GM12872 (cell line): ENCODE results near the gene ALOX5AP.

ENCODE experiments used
- TF ChIP-seq, protein P1 (sequence below): IDR thresholded peaks from 3 replicates; pipeline ENCODE4 v1.5.1; 2011; ENCODE audit warnings: low read depth, mild to moderate bottlenecking, low read length, moderate library complexity; ENCODE audit not compliant: insufficient read depth

ALOX5AP gene

GRCh38 chr13:30796631-30797601, 61.6 kb downstream of the ALOX5AP start:
- TF ChIP-seq, protein P1, sequence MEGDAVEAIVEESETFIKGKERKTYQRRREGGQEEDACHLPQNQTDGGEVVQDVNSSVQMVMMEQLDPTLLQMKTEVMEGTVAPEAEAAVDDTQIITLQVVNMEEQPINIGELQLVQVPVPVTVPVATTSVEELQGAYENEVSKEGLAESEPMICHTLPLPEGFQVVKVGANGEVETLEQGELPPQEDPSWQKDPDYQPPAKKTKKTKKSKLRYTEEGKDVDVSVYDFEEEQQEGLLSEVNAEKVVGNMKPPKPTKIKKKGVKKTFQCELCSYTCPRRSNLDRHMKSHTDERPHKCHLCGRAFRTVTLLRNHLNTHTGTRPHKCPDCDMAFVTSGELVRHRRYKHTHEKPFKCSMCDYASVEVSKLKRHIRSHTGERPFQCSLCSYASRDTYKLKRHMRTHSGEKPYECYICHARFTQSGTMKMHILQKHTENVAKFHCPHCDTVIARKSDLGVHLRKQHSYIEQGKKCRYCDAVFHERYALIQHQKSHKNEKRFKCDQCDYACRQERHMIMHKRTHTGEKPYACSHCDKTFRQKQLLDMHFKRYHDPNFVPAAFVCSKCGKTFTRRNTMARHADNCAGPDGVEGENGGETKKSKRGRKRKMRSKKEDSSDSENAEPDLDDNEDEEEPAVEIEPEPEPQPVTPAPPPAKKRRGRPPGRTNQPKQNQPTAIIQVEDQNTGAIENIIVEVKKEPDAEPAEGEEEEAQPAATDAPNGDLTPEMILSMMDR = no peak

DNA sequence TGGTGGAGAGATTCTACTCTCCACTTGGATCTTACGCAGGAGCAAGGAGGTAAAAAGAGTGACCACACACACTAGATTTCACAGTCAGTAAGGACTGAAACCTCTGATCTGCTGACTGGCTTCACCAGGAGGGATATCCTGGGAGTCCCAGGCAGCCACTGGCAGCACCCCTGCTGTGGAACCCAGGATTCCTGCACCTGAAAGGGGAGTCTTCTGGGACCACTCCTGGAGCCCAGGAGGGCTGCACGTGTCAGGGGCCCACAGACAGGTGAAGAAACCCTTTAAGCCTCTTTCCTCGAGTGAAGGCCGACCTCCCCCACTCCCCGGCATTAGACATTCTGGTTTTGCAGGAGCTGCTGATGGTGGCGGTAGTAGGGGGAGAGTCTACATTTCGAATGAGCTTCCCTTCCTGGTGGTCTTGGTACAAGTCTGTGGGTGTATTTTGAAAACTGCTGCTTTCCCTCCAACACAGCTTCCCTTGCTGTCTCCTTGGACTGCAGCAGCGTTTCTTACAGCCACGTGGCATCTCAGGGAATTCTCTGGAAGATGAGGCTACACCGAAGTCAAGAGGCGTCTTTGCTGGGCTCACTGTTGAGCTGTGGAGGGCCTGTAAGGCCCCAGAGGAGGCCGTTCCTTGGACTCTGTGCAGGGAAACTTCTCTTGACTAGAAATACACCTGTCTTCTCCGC, 62.6 kb downstream of the ALOX5AP start:
- TF ChIP-seq, protein P1 = no peak

DNA sequence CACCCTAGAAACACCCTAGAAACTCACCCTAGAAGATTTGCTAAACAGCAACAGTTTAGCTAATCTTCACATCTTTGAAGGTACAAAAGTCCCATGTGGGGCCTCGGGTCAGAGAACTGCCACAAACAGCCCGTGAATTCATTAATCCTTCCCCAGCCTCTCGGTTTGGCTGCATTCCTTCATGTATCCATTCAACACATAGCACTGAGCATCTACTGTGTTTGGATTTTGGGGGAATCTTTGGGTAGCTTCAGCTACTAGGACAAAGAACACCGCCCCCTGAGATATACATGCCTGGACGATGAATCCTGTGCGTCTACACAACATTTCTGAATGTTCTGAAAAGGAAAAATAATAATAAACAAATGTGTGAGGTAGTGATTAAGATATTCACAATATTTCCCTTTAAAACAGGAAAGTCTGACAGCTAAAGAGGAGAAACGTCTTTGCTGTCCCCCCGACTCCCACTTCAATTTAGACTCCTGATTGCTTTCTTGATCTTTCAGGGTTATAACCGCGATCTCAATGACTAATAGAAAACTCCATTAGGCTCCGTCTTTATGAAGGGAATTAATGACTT, 63.5 kb downstream of the ALOX5AP start:
- TF ChIP-seq, protein P1 = no peak

DNA sequence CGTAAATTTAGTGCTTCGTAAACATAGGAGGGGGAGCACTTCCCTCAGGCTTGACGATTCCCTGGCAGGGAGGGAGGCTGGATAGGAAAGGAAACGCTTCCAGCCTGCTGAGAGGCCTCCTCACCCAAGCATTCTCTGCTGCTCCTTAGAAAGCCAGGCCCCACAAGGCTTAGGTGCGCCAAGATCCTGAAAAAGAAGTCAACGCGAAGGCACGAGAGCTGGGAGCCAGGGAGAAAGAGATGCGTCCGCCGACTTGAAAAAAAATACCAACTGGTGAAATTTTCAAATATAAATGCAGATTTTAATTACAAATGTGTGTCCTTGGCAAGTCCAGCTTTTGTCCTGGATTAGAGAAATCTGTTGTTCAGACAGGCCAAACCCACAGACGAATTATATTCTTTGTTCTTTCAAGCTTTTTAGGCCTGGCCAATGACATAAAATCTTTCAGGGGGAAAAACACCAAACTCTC, 64.0 kb downstream of the ALOX5AP start:
- TF ChIP-seq, protein P1 = no peak

GRCh38 chr13:30800107-30800506, 64.8 kb downstream of the ALOX5AP start:
- TF ChIP-seq, protein P1 = no peak

- TF ChIP-seq, protein P1 = no peak
These were observed 67.2 kb downstream of the ALOX5AP start for GRCh38 chr13:30802501-30802900.

DNA sequence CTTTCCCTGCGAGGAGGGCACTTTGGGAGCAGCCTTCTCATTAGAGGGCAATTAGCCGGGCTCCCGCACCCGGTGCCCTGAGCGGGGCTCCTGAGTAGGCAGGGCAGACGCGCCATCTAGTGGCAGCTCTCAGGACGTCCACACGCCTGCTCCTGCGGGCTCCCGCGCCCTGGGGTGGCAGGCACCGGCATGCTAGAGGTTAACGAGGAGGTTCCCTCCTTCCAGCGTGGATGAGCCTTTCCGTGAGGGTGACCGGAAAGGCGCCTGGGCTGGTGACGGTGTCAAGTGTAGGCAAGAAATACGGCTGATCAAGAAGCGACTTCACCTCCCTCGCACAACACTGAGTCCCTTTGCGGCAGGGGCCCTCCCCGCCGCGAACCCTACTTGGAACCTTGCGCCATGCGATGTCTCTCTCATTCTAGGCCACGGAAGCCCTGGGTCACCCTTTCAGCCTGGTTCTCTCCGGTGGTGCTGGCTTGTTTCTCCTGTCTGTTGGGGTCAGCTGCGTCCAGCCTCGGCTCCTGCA, 67.7 kb downstream of the ALOX5AP start:
- TF ChIP-seq, protein P1 = peak; percentile 91
